ENCODE results near the gene GTF2H1.
"Not testable (repeated sequence)": the region's sequence is repeated elsewhere in the genome, so short reads cannot be mapped to it uniquely, and the experiment has no call there.

Gene GTF2H1

GRCh38 chr11:18317551-18317950, 4.8 kb upstream of the GTF2H1 start:
- Histone ChIP-seq H3K9ac (no peak overlapping the region), H3K9me3 (no peaks in the 10 kb centered on the region), H3K27ac (no peak overlapping the region), H3K36me3 (peaks cover 50% of the 10 kb centered on the region), H4K20me1 (no peaks in the 10 kb centered on the region), H3K4me2 (no peak overlapping the region), H3K4me3 (no peak overlapping the region), H3K4me1 (peaks cover 23% of the 10 kb centered on the region), H3K27me3 (no peaks in the 10 kb centered on the region)
- no peak for TF ChIP-seq Cebpa-rat (IDR thresholded peaks at IDR 0.05)

- Histone ChIP-seq H3K27me3 (no peaks in the 10 kb centered on the region), H3K4me3 (no peak overlapping the region), H3K4me2 (peak overlapping the region; percentile 91), H3K9ac (0 out of 2 replicates have a peak overlapping the region, but pooled peaks have one; percentile 99), H4K20me1 (peaks cover 8% of the 10 kb centered on the region; the same call in 1 of the 2 replicates), H3K9me3 (no peaks in the 10 kb centered on the region), H3K36me3 (peaks cover 36% of the 10 kb centered on the region), H3K27ac (no peak overlapping the region), H3K4me1 (peaks cover 44% of the 10 kb centered on the region)
- no peak for TF ChIP-seq Cebpa-rat (IDR thresholded peaks at IDR 0.05)
These were observed 2.5 kb upstream of the GTF2H1 start for GRCh38 chr11:18319914-18320313.

DNA sequence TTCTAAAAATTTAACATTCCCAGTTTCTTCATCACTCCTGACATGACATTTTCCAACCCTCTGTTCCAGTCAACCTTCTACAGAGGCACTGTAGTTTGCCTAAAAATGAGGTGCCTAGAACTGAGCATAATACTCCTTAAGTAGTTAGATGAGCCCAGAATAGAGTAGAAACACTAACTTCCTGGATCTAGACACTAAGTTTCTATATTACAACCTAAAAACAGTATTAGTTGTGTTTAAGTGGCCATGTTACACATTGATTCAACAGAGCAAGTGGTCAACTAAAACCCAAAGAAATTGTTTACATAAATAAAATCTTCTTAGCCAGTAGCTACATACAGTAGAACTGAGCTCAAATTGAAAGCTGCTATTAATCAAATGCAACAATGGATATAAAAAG, 1.8 kb upstream of the GTF2H1 start:
- peak overlapping the region; percentile 99; the same call in 1 of the 2 replicates for H3K9ac ChIP-seq
- H3K4me2 ChIP-seq = peak overlapping the region; percentile 91
- H3K4me1 ChIP-seq = peaks cover 51% of the 10 kb centered on the region
- peaks cover 15% of the 10 kb centered on the region; the same call in 1 of the 2 replicates for H4K20me1 ChIP-seq
- no peaks in the 10 kb centered on the region for H3K9me3 ChIP-seq
- no peak overlapping the region for H3K27ac ChIP-seq
- H3K36me3 ChIP-seq = peaks cover 36% of the 10 kb centered on the region
- peak overlapping the region; percentile 78 for H3K4me3 ChIP-seq
- no peaks in the 10 kb centered on the region for H3K27me3 ChIP-seq
- TF ChIP-seq Cebpa-rat (IDR thresholded peaks at IDR 0.05) = no peak

DNA sequence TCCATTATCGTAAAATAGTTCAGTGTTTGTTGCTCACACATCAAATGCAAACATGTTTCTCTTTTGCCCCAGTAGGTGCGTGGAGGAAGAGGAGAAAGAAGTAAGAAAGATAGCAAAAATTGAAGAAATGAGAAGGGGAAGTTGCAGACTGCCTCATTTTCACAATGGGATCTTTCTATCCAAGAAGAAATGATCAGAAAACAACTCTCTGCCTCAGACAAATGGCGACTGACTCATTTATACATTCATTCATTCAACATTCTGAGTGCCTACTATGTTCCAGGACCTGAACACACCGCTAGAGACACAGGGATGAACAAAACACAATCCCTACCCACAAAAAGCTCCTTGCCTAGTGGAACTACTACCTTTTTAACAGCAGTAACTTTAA, 794 bp upstream of the GTF2H1 start:
- peaks cover 23% of the 10 kb centered on the region; the same call in 1 of the 2 replicates for H4K20me1 ChIP-seq
- H3K36me3 ChIP-seq = peaks cover 37% of the 10 kb centered on the region
- peak overlapping the region; percentile 99 for H3K27ac ChIP-seq
- H3K4me3 ChIP-seq = peak overlapping the region; percentile 78
- H3K9me3 ChIP-seq = no peaks in the 10 kb centered on the region
- peaks cover 54% of the 10 kb centered on the region for H3K4me1 ChIP-seq
- peak overlapping the region; percentile 99 for H3K9ac ChIP-seq
- H3K4me2 ChIP-seq = peak overlapping the region; percentile 91
- no peaks in the 10 kb centered on the region for H3K27me3 ChIP-seq
- no peak for TF ChIP-seq Cebpa-rat (IDR thresholded peaks at IDR 0.05)

GRCh38 chr11:18322818-18323570, 627 bp downstream of the GTF2H1 start:
- Histone ChIP-seq H3K4me2 (peak overlapping the region; percentile 96), H3K36me3 (peaks cover 36% of the 10 kb centered on the region), H3K4me1 (peaks cover 60% of the 10 kb centered on the region), H3K4me3 (peak overlapping the region; percentile 78), H3K27me3 (no peaks in the 10 kb centered on the region), H3K9ac (peak overlapping the region; percentile 99), H3K9me3 (no peaks in the 10 kb centered on the region), H4K20me1 (peaks cover 25% of the 10 kb centered on the region; the same call in 1 of the 2 replicates), H3K27ac (peak overlapping the region; percentile 99)
- no peak for TF ChIP-seq Cebpa-rat (IDR thresholded peaks at IDR 0.05)

- not testable (repeated sequence) for H3K27me3 ChIP-seq, H3K9me3 ChIP-seq
- Histone ChIP-seq H3K4me2 (peak overlapping the region; percentile 96), H3K9ac (peak overlapping the region; percentile 99; the same call in 1 of the 2 replicates), H3K4me3 (peak overlapping the region; percentile 78), H3K4me1 (peaks cover 68% of the 10 kb centered on the region), H3K27ac (0 out of 2 replicates have a peak overlapping the region, but pooled peaks have one; percentile 37), H4K20me1 (peaks cover 25% of the 10 kb centered on the region; the same call in 1 of the 2 replicates), H3K36me3 (peaks cover 43% of the 10 kb centered on the region)
These were observed 1.5 kb downstream of the GTF2H1 start for GRCh38 chr11:18323881-18324280.

GRCh38 chr11:18324381-18324780, 2.0 kb downstream of the GTF2H1 start:
- Histone ChIP-seq H3K27ac (peak overlapping the region; percentile 37; the same call in 1 of the 2 replicates), H3K4me2 (peak overlapping the region; percentile 96), H3K4me1 (peaks cover 70% of the 10 kb centered on the region), H3K36me3 (peaks cover 47% of the 10 kb centered on the region), H3K9ac (peak overlapping the region; percentile 99), H4K20me1 (peaks cover 30% of the 10 kb centered on the region), H3K27me3 (no peaks in the 10 kb centered on the region), H3K9me3 (no peaks in the 10 kb centered on the region), H3K4me3 (peak overlapping the region; percentile 78)
- TF ChIP-seq Cebpa-rat (IDR thresholded peaks at IDR 0.05) = no peak

GRCh38 chr11:18329196-18329870, 7.0 kb downstream of the GTF2H1 start:
- H3K4me2 ChIP-seq = peak overlapping the region; percentile 51
- peaks cover 68% of the 10 kb centered on the region for H4K20me1 ChIP-seq
- no peaks in the 10 kb centered on the region for H3K27me3 ChIP-seq
- H3K27ac ChIP-seq = peak overlapping the region; percentile 5; the same call in 1 of the 2 replicates
- H3K9me3 ChIP-seq = no peaks in the 10 kb centered on the region
- no peak overlapping the region for H3K9ac ChIP-seq
- H3K36me3 ChIP-seq = peaks cover 93% of the 10 kb centered on the region
- H3K4me3 ChIP-seq = no peak overlapping the region
- peaks cover 54% of the 10 kb centered on the region for H3K4me1 ChIP-seq
- no peak for TF ChIP-seq Cebpa-rat (IDR thresholded peaks at IDR 0.05)

DNA sequence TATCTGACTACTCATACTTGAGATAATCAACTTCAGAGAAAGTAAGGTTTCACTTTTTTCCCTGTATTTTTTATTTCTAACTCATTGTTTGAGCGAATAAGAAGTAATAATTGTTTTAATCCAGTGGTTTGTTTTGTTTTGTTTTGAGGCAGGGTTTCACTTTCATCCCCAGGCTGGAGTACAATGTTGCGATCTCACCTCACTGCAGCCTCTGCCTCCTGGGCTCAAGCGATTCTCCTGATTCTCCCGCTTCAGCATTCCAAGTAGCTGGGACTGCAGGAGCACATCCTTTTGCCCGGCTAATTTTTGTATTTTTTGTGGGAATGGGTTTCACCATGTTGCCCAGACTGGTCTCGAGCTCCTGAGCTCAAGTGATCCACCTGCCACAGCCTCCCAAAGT, 8.6 kb downstream of the GTF2H1 start:
- Histone ChIP-seq H3K9me3 (no peaks in the 10 kb centered on the region), H3K36me3 (peaks cover 91% of the 10 kb centered on the region), H3K4me3 (no peak overlapping the region), H3K4me2 (no peak overlapping the region), H3K27me3 (no peaks in the 10 kb centered on the region), H4K20me1 (peaks cover 68% of the 10 kb centered on the region), H3K27ac (no peak overlapping the region), H3K4me1 (peaks cover 38% of the 10 kb centered on the region), H3K9ac (no peak overlapping the region)
- no peak for TF ChIP-seq Cebpa-rat (IDR thresholded peaks at IDR 0.05)

DNA sequence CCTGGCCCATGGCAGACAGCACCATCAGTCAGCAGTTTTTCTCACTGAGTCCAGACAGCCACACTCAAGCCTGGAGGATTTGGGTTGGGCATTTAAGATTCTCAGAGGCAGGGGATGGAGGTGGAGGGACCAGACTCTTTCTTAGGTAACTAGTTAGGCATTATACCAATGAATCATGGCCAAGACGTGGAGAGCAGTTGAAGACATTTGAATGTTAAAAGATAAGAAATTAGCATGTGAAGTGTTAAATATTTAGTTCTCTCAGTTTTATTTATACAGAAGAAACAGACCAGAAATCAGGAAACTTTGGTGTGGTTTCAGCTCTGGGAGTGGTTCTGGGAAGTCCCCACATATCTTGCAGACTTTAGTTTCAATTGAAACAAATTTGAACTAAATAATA, 9.9 kb downstream of the GTF2H1 start:
- Histone ChIP-seq H3K9me3 (no peaks in the 10 kb centered on the region), H3K4me1 (peaks cover 37% of the 10 kb centered on the region), H3K27me3 (no peaks in the 10 kb centered on the region), H3K4me2 (peak overlapping the region; percentile 25; the same call in 1 of the 2 replicates), H3K36me3 (peaks cover 93% of the 10 kb centered on the region), H3K27ac (no peak overlapping the region), H3K4me3 (no peak overlapping the region), H3K9ac (no peak overlapping the region), H4K20me1 (peaks cover 60% of the 10 kb centered on the region)
- no peak for TF ChIP-seq Cebpa-rat (IDR thresholded peaks at IDR 0.05)
